IPS-18c (cell line): ENCODE results near the gene AP3M1.

Experiments
- H3K4me3 ChIP-seq: 2 replicates; pipeline ENCODE4 v1.7.0; 2013; ENCODE audit warnings: low read depth, mild to moderate bottlenecking, low read length, moderate library complexity; ENCODE audit not compliant: insufficient read depth
- H3K9me3 ChIP-seq: one replicate; pipeline ENCODE4 v1.6.1; 2013; ENCODE audit warnings: mild to moderate bottlenecking, low read length, moderate library complexity; ENCODE audit not compliant: control insufficient read depth, insufficient read depth

Gene AP3M1

DNA sequence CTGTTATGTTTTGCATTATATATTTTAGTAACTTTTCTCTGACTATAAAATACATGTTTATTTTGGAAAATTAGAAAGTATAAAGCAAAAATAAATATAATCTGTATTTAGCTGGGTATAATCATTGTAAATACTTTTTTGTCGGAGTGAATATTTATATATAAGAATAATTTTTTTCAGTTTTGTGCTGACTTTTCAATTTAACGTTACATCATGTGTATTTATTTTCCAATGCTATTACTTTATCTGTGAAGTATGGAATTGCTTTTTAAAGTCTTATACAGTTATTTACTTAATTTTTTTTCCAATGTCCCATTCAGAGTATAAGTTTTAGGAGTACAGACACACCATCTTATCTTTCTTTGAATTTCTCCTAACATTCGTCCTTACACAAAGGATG lies 15.2 kb downstream of the AP3M1 start:
- no peak overlapping the region for H3K4me3 ChIP-seq
- H3K9me3 ChIP-seq = no peaks in the 10 kb centered on the region

DNA sequence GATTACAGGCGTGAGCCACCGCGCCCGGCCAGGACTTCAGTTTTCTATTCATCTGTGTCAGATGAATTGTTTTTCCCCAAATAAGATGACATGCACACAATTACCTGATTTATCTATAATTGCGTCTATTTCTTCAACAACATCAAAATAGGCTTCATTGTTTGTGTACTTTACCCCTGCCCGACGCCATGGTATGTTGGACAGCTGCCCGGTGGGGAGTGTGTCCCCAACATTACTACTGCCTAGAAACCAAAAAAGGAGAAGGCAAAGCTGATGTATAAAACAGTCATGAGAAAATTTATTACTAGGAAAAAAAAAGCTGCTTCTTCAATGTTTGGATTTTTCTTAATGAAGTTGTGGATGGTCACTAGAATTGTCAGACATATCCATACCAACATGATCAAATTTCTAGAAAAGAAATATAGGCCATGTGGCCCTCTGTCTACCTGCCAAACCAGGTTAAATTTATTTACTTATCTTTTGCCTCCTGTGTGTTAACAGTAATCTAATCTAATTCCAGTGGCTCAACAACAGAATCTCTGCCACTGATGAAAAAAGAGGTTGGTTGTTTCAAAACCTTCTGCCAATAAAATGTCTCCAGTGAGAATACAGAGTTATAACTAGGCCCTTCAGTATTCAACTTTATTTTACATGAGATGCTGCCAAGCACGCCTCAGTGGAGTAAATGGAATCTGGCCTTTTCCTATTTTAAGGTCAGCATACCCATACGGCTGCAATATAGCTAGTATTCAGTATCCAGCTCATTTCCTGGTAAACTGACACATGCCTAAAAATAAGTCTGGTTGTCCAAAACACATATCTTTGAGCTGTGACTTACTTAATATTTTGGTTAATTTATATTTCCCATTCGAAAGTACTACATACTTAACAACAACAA lies 16.5 kb downstream of the AP3M1 start:
- Histone ChIP-seq H3K9me3 (no peaks in the 10 kb centered on the region), H3K4me3 (no peak overlapping the region)

DNA sequence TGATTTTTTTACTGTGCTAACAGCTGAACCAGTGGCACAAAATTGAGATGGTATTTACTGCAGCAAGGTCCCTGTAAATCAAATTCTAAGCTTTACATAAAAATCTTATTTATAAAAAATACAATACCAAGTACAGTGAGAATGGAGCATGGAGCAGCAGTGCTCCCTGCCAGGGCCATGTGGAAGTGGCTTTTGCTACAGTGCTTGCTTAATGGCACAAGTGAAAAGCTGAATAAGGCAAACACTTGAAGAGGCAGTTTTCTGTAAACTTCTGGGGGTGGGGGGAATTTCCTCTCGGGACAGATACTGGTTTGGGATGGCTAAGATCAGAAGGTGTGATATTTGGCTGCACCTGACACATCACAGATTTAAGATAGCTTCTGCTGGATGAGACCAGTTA lies 27.5 kb downstream of the AP3M1 start:
- H3K9me3 ChIP-seq = no peaks in the 10 kb centered on the region

DNA sequence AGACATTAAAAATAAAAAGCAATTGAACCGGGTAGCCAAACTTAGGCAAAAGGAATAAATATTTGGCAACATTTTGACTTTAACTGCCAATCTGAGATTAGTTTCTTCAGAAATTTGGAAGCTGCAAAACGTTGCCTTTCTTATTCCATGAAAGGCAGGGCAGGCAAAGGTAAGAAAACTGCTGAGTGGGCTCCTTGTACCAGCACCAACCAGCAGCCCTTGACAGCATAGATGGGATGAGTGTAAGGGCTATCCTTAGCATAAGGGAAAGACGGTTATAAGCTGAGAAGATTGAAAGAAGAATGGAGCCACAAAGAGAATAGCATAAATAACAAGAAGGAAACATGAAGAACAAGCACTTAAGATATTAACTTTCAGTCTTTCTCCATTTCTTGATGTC lies 28.6 kb downstream of the AP3M1 start:
- Histone ChIP-seq H3K9me3 (no peaks in the 10 kb centered on the region), H3K4me3 (no peak overlapping the region)

More for the DNA sequence above, 27.5 kb downstream of the AP3M1 start:
- H3K4me3 ChIP-seq = no peak overlapping the region

DNA sequence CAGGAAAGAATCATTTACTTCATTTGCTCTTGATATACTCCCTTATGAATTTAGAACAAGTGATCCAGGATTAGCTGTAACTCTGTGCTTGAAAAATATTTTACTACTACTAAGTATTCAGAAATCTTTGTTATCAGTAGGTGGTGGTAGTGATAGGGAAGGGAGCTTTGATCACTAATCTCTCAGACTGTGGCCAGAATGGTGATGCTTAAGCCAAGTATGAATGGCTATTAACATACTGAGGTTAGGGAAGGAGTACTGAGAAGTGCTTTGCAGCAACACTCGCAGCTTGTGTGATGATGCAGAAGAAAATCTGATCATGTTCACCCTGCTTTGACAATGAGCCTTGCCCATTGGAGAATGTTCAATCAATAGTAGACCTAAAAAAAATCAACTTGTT lies 29.3 kb downstream of the AP3M1 start:
- no peaks in the 10 kb centered on the region for H3K9me3 ChIP-seq
- H3K4me3 ChIP-seq = no peak overlapping the region

DNA sequence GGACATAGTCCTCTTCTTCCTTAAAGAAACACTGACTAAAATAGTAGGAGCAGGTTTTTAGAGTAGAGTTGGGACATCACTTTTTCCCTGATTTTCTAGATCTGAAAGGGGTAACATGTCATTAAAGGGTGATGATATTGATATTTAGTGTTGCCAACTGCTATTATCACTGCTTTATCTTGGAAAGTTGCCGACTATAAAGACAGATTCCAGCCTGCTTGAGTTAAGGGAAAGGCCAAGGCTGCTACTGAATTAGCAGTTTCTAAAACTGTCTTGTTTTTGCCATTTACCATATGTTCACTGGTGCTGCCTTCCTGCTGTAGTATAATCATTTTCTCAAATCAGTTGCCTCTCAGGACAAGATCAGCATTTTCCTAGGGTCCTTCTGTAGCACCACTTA lies 29.7 kb downstream of the AP3M1 start:
- H3K9me3 ChIP-seq = no peaks in the 10 kb centered on the region
- no peak overlapping the region for H3K4me3 ChIP-seq

DNA sequence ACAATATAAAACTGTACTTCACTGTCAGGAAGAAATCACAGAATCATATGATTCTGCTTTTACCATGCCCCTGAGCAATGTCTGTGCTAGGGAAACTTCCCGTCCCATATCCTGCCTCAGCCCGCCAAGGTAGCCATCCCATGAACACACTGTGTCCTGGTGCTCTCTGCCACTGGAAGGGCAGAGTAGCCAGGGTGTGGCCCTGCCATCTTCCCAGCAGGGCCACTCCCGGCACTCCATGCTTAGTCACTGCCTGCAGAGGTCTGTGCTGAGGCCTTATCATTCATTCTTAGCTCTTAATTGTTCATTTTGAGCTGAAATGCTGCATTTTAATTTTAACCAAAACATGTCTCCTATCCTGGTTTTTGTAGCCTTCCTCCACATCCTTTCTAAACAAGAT lies 31.8 kb downstream of the AP3M1 start:
- no peaks in the 10 kb centered on the region for H3K9me3 ChIP-seq
- no peak overlapping the region for H3K4me3 ChIP-seq

DNA sequence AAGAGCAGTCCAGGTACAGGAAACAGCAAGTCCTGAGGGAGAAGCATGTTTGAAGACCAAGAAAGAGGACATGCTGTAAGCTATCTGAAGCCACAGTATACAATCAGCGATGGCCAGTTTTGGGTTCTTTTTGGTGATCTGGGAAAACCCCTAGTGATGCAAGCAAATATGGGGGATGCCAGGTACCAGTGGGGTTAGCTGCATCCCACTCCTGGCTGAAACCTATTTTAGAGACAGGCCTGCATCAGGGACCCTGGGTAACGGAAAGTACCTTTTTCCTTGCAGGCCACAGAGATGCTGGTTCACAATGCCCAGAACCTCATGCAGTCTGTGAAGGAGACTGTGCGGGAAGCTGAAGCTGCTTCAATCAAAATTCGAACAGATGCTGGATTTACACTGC lies 32.9 kb downstream of the AP3M1 start:
- Histone ChIP-seq H3K9me3 (no peaks in the 10 kb centered on the region), H3K4me3 (no peak overlapping the region)

DNA sequence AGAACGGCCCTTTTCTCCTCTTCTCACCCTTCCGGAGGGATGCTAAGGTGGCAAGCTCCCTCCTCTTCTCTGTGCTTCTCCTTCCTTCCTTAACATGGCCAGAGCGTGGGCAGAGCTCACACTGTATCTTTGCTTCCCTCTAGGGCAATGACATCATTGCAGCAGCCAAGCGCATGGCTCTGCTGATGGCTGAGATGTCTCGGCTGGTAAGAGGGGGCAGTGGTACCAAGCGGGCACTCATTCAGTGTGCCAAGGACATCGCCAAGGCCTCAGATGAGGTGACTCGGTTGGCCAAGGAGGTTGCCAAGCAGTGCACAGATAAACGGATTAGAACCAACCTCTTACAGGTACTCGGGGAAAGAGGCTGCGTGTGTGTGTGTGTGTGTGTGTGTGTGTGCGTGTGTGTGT lies 36.6 kb downstream of the AP3M1 start:
- Histone ChIP-seq H3K4me3 (no peak overlapping the region), H3K9me3 (no peaks in the 10 kb centered on the region)

DNA sequence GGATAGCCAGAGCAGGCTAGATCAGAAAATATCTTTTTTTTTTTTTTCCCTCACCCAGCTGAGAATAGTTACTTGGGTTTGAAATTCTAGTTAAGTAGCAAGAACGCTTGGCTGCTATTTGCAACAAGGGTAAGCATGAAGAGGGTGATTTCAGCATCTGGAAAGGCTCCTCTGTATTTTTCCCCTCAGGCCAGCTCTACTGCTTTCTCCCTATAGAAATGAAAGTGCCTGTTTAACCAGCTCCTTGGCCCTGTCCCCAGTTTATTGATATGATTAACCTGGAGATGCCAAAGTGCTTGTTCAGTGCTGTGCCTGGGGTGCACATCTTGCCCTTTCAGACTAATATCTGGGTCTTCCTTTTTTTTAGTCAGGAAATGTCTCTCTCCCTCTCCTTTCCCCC lies 37.1 kb downstream of the AP3M1 start:
- no peaks in the 10 kb centered on the region for H3K9me3 ChIP-seq
- H3K4me3 ChIP-seq = no peak overlapping the region

DNA sequence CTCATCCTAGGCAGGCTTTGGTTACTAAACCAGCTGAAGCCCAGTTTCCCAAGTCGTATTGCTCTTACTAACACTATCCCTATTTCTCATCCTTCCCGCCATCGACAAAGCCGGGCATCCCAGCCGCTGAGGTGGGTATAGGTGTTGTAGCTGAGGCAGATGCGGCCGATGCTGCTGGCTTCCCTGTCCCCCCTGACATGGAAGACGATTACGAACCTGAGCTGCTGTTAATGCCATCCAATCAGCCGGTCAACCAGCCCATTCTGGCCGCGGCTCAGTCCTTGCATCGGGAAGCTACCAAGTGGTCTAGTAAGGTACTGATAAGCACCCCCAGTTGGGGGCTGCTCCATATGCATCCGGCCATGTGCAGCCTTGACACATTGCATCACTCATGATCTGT lies 38.8 kb downstream of the AP3M1 start:
- H3K4me3 ChIP-seq = no peak overlapping the region
- H3K9me3 ChIP-seq = no peaks in the 10 kb centered on the region

DNA sequence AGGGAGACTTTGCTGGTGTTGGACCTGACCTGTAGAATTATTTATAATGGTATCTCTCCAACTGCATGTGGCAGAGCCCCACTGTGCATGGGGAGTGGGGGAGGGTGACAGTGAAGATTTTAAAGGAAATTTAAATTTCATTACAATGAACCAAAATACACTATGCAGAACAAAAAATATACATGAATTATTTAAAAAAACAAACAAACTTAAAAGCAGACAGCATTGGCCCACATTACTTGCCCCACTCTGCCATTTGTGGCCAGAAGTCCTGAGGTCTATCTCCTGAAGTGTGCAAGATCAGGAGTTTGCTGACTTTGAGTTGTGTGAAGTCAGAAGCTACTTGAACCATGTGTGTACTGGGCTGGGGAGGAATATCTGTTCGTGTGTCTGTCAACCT lies 40.5 kb downstream of the AP3M1 start:
- Histone ChIP-seq H3K9me3 (no peaks in the 10 kb centered on the region), H3K4me3 (no peak overlapping the region)

DNA sequence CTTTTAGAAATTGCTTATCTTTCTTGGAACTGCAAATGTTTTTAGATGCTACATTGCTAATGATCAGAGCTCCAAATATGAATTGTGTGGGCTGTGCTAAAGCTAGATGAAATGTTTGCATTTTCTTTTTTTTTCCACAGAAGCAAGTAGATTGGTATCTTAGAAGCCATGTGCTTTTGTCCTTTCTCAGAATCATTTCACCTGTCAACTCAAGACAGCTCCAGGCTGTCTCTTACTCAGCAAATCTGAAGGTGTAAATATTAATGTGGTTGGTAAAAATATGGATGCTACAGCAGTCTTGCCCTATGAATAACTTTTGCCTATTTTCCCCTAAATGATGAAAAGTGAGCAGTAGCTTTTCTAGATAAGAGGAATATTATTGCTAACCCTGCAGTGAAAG lies 41.2 kb downstream of the AP3M1 start:
- H3K9me3 ChIP-seq = no peaks in the 10 kb centered on the region
- H3K4me3 ChIP-seq = no peak overlapping the region

DNA sequence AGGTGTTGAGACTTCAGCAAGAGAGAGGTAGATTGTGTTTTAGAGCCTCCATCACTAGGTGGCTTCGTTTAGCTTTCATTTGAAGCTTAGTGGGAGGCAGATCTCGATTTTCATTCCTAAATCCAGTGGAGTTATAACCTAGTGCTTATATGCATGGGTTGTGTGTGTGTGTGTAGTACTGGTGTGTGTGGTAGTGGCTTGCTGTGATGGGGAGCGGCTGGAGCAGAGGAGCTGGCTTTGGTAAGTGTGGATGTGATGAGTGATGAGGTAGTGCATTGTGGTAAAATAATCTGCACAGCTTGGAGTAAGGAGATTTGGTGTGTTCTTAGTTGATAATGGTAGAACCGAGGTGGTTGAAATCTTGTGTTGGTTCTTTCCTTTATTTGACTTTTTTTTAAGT lies 43.2 kb downstream of the AP3M1 start:
- Histone ChIP-seq H3K9me3 (no peaks in the 10 kb centered on the region), H3K4me3 (no peak overlapping the region)

DNA sequence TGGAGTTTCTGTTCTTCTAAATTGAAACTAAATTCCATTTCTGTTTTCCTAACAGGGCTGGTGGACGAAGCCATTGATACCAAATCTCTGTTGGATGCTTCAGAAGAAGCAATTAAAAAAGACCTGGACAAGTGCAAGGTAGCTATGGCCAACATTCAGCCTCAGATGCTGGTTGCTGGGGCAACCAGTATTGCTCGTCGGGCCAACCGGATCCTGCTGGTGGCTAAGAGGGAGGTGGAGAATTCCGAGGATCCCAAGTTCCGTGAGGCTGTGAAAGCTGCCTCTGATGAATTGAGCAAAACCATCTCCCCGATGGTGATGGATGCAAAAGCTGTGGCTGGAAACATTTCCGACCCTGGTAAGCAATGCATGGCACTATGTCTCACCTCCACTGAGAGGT lies 45.6 kb downstream of the AP3M1 start:
- Histone ChIP-seq H3K9me3 (peaks cover 3% of the 10 kb centered on the region), H3K4me3 (no peak overlapping the region)

DNA sequence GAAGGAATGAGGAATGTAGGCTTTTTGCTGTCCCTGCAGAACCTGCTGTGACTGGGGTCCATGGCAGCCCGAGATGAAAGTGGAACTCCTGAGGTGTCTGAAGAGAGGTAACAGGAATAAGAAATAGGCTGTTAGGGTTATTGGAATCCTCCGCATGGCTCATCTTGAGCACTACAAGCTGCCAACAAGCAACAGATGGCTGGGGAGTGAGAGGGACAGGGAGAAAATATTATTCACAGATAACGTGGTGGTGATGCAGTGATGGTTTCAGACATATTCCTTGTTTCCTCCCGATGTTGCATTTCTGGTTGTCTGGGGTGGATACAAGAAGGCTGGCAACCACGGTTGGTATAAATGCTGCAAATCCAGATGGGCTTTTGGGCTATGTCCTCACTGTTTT lies 46.1 kb downstream of the AP3M1 start:
- Histone ChIP-seq H3K9me3 (peaks cover 3% of the 10 kb centered on the region), H3K4me3 (no peak overlapping the region)

DNA sequence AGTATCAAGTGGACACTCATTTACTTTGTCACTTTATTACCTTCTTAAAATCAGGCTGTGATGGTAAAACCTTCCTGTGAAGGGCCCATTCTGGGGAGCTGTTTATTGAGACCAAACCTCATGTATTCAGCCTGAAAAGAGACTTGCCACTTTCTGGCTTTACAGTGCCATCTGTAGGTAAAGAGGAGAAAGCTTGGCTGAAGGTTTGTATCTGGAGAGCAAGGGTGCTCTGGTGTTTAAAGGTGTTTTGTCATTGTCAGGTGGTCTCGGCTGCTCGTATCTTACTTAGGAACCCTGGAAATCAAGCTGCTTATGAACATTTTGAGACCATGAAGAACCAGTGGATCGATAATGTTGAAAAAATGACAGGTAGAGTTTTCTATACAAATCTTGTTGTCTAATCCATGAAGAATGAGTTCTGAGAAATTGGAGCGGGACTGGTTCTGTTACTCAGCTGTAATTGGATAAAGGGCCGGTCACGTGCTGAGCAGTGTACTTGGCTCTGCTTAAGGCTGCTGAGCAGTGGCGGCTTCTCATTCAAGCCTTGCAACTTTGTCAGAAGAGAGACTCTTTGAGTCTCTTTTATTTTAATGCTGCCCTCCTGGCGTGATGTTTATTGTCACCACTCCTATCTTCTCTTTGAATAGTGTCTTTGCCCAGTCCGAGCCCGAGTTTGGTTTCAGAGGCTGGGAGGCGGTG lies 46.9 kb downstream of the AP3M1 start:
- H3K4me3 ChIP-seq = no peak overlapping the region
- H3K9me3 ChIP-seq = peaks cover 3% of the 10 kb centered on the region

DNA sequence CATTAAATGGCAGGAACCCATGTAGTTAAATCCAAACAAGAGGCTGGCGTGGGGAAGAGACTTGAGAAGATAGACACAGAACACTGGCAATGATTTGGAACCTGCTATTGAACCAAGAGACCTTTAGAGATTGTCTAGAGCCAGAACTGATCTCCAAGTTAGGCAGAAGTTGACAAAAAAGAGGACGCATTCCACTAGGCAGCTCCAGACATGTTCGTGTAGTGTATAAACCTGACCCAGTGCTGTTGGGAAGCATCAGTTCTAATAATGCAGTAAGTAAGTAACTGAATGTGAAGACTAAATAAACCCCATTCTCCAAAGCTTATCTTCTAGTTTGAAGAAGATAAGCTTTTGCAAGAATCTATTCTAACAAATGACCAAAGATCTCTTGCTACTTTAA lies 50.8 kb downstream of the AP3M1 start:
- no peak overlapping the region for H3K4me3 ChIP-seq
- H3K9me3 ChIP-seq = peaks cover 3% of the 10 kb centered on the region
